KBM-7 (cell line): Measurements from ENCODE around the gene PRSS21.

Experiments used
- DNase-seq: peaks from one replicate; pipeline ENCODE4 v3.0.0-alpha.2; 2015
- in situ Hi-C: fragments of 300-500 bp; cut with MboI; formaldehyde crosslinking; loops from 2 replicates; pipeline ENCODE4 v1.14.3; 2020; ENCODE audit warnings: low sequenced_read_pairs, low pct_unique_long_range_greater_than_20kb, mixed read lengths

Gene PRSS21

DNA sequence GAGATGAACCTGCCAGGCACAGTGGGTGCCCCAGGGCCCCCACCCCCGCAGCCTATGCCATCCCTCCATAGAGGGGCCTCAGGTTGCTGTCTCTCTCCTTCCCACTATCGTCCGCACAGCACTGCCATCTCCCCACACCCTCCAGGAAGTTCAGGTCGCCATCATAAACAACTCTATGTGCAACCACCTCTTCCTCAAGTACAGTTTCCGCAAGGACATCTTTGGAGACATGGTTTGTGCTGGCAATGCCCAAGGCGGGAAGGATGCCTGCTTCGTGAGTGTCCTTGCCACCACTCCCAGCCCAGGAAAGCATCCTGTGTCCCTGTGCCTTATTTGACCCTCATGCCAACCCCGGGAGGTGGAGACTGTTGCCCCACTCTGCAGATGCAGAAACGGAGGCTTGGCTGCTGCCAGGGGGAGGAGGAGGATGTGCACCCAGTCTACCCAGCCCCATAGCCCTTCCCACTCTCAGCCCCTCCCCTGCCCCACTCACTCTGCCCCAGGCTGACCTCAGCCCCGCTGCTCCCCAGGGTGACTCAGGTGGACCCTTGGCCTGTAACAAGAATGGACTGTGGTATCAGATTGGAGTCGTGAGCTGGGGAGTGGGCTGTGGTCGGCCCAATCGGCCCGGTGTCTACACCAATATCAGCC lies 3.9 kb downstream of the PRSS21 start:
- no peak for DNase-seq
- in situ Hi-C loops, result no loop called here

DNA sequence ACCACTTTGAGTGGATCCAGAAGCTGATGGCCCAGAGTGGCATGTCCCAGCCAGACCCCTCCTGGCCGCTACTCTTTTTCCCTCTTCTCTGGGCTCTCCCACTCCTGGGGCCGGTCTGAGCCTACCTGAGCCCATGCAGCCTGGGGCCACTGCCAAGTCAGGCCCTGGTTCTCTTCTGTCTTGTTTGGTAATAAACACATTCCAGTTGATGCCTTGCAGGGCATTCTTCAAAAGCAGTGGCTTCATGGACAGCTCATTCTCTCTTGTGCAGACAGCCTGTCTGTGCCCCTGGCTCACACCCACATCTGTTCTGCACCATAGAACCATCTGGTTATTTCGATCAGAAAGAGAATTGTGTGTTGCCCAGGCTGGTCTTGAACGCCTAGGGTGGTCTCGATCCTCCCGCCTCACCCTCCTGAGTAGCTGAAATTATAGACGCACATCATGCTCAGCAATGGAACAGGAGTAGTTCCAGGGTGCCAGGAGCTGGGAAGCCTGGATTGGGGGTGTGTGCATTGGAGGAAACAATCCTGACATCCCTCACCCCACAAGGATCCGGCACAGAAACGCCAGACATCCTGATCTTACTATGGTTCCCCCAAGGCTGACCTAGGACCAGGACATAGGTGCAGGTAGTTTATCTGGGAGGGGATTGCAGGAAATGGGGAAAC lies 4.6 kb downstream of the PRSS21 start:
- no peak for DNase-seq
- in situ Hi-C loops, result no loop called here

DNA sequence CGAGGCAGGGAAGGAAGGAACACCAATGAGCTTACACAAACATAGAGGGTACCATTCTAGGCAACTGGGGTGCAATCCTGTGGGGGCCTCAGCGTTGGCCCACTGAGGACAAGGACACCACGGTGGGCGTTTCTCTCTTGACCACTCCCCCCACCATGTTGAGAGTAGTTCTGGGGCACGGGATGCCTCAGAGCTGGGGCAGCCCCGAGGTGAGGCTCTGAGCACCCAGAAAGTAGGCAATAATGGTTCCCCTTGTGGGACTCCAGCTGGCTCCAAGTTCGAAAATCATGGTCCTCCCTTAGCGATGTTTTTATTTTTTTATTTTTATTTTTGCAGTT lies 5.1 kb downstream of the PRSS21 start:
- no peak for DNase-seq
- in situ Hi-C loops, result no loop called here

- no peak for DNase-seq
- in situ Hi-C loops, result no loop called here
These were observed 5.5 kb downstream of the PRSS21 start for GRCh38 chr16:2822496-2822895.

DNA sequence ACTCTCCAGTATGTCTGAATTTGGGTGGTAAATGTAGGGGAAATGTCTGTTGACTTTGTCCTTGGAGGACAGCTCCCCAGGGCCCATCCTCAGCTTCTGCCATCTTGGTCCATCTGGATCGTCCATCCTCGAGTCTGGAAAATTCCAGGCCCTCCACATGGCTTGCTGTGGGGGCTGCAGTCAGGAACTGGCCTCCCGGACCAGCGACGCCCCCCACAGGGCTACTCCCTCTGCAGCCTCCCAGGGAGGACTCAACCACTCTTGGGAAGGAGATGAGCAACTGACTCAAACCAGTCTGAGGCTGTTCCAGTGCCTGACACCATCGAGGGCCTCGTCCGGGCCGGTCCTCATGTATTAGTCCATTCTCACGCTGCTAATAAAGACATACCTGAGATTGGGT lies 7.6 kb downstream of the PRSS21 start:
- in situ Hi-C loops, result no loop called here
- no peak for DNase-seq

DNA sequence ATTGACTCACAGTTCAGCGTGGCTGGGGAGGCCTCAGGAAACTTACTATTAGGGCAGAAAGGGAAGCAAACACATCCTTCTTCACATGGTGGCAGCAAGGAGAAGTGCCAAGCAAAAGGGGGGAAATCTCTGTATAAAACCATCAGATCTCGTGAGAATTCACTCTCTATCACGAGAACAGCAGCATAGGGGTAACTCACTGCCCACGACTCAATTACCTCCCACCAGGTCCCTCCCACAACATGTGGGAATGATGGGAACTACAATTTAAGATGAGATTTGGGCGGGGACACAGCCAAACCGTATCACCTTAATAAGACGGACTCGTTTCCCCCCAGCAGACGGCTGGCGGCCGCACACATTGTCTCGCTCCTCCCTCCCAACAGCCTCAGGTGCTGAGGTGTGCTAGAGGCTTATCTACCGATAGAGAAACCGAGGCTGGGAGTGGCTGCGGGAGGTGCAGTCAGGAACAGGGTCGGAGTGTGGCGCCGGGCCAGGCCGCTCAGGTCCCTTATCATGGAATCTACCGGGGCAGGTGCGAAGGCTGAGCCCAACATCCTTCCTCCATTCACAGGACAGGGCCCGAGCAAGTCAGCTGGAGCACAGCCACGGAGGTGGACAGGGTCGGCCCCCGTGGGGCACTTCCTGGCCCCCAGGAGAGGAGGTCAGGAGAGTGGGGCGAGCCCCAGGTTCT lies 8.2 kb downstream of the PRSS21 start:
- in situ Hi-C loops, result no loop called here
- DNase-seq, result no peak

DNA sequence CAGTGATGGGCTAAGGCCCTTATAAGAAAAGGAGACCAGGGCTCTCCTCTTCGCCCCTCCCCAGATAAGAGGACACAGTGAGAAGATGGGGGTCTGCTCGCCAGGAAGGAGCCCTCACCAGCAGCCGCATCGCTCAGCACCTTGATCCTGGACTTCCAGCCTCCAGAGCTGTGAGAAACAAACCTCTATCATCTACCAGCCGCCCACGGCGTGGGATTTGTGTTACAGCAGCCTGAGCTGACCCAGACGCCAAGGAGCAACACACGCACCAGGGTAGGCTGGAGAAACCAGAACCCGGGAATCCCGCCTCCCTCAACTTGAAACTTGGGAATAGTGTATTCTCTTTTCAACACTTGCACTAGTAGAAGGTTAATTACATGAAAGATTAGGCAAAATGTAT lies 8.9 kb downstream of the PRSS21 start:
- DNase-seq, result no peak
- in situ Hi-C loops, result no loop called here

- no peak for DNase-seq
- in situ Hi-C loops, result no loop called here
These were observed 9.7 kb downstream of the PRSS21 start for GRCh38 chr16:2826591-2827373.

DNA sequence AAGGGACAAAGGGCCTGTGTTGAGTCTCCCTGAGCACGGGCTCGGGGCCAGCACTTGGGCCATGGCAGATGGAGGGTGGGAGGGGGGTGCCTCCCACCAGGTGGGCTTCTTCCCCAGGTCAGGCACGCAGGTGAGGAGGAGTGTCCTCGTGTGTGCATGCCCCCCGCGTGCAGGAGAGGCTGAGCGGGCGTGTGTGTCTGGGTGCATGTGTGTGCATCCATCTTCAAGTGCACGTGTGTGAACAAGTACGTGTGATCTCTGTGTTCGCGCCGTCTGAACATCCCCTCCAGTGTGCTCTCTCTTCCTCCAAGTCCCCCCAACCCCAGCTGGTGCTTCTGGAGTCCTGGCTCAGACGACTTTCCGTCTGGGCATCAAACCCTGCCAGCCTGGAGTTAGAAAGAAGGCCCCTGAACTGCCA lies 10.3 kb downstream of the PRSS21 start:
- DNase-seq, result no peak
- in situ Hi-C loops, result no loop called here

DNA sequence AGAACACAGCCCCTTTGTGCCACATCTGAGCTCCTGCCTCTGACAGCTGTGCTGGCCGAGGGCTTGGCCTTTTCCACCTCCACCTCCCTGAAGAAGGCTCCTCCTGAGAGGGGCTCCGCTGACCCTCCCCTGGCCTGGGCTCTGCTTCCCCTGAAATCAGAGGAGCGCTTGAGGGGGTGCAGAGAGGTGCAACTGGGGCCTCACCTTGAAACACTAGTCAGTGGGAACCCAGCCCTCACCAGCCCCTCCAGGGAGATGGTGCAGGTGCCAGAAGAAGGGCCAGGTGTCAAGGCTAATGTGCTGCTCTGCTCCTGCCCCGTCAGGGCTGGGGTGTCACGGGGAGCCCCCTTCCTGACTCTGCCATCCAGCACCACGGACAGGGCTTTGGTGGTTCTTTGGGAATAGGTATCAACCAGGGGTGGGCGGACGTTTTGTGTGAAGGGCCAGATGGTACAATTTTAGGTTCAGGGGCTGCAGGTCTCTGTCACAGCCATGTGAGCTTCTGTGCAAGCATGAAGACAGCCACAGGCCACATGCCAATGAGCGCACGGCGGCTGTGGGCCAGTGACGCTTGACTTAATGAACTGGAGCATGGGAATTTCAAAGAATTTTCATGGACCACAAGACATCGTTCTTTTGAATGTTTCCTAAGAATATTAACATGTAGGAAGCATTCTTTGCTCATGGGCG lies 10.9 kb downstream of the PRSS21 start:
- in situ Hi-C loops, result no loop called here
- no peak for DNase-seq

DNA sequence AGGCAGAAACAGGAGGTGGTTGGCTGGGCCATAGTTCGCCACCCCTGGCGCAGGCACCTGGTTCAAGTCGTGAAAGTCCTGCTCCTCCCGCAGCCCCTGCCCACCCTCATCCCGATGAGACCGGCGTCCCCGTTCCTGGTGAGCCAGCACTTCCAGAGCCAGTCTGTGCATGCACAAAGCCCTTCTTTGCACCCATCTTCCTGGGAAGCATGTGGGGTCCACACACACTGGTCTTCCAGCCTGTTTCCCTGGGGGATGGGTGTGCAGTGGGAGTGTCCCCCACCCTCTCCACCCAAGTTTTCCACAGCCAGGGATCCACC lies 11.4 kb downstream of the PRSS21 start:
- no peak for DNase-seq
- in situ Hi-C loops, result no loop called here

GRCh38 chr16:2828876-2829430 lies 11.9 kb downstream of the PRSS21 start:
- in situ Hi-C loops, result no loop called here
- no peak for DNase-seq

DNA sequence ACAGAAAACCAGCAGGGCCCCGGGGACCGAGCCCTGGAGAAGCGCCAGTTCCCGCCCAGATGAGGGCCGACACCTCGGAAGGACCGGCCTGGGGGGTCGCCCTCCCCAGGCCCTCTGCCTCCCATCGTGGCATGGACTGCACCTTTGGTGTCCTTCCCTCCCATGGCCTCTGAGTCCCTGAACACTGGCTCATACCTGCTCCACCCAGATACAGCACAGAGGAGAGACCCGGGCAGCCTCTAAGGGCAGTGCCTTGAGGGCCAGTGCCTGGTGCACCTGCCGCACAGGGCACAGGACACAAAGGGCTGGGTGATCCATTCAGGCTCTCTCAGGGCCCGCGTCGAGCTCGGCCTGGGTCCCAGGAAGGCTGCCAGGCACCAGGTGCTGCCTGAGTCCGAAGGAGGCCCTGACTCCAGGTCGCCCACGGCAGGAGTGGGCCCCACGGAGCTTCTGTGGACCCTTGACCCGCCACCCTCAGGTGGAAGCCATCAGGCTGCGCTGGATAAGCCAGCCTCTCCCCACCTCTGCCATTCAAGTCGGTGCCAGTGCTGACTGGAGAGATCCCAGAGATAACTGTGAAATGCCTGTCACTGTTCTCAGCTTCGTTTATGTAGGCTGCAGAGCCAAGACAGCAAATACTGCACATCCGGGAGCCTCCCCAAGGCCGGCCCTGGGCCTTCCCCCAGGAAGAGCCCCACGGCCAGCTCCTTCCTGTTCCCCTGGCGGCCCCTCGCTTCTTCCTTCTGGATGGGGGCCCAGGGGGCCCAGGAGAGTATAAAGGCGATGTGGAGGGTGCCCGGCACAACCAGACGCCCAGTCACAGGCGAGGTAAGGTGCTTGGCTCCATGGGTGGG lies 12.7 kb downstream of the PRSS21 start, which contains the start of gene ZG16B:
Gene ZG16B (plus strand): TSS at position 803 of the 854 bp plus-strand sequence. CDS start 139 bp downstream, outside the sequence.
- no peak for DNase-seq
- in situ Hi-C loops, result no loop called here

- in situ Hi-C loops, result no loop called here
- DNase-seq, result no peak
These were observed 13.3 kb downstream of the PRSS21 start for GRCh38 chr16:2830355-2830695.

DNA sequence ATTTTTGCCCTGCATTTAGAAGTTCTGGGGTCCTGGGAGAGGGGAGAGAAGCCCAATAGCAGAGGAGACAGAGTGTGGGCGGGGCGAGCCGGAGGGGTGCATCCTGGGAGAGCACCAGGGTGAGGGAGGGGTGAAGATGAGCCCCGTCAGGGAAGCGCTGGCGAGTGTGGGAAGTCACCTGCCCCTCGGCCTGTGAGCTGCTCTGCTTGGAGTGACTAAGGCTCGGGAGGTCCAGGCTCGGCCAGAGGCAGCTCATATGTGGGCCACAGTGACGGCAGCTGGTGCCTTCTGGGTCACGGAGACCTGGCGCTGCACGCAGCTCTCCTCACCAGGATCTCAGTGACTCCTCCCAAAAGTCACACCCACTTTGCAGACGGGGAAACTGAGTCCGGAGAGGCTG lies 14.2 kb downstream of the PRSS21 start:
- DNase-seq, result no peak
- in situ Hi-C loops, result no loop called here

- in situ Hi-C loops, result no loop called here
- no peak for DNase-seq
These were observed 16.7 kb downstream of the PRSS21 start for GRCh38 chr16:2833776-2834175.

DNA sequence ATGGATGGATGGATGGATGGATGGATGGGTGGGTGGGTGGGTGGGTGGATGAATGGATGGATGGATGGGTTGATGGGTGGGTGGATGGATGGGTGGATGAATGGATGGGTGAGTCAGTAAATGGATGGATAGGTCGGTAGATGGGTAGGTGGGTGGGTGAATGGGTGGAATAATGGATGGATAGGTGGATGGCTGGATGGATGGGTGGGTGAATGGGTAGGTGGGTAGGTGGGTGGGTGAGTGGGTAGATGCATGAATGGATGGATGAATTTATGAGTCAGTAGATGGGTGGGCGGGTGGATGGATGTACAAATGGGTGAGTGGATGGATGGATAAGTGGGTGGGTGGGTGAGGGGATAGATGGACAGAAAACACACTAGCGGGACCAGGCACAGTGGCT lies 17.9 kb downstream of the PRSS21 start:
- in situ Hi-C loops, result no loop called here
- DNase-seq, result no peak
